Smooth muscle cell (in vitro differentiated cells): ENCODE data around the gene KLHDC4. TPM values are rescaled to one million over a fixed set of nuclear protein-coding genes. Genes with fewer than 3 reads are reported as not detected.

Experiments used
- DNase-seq: peaks from one replicate; lab custom pipeline; 2025; ENCODE audit not compliant: unreplicated experiment; lab: John Stamatoyannopoulos, UW
- H2AFZ ChIP-seq: fragments of 200-600 bp; sonication (generic); 2 replicates; pipeline ENCODE4 v1.6.0; 2016; ENCODE audit warnings: antibody characterized with exemption, low read depth, mild to moderate bottlenecking
- H3F3A ChIP-seq: fragments of 200-600 bp; sonication (generic); 2 replicates; pipeline ENCODE4 v1.6.0; 2017; ENCODE audit warnings: antibody characterized with exemption, low read depth
- H3K27ac ChIP-seq: fragments of 200-600 bp; sonication (generic); 2 replicates; pipeline ENCODE4 v1.5.1; 2016; ENCODE audit warnings: low read depth, mild to moderate bottlenecking
- H3K27me3 ChIP-seq: fragments of 200-600 bp; sonication (generic); 2 replicates; pipeline ENCODE4 v1.6.1; 2016; ENCODE audit warnings: low read depth, mild to moderate bottlenecking
- H3K36me3 ChIP-seq: fragments of 200-600 bp; sonication (generic); 2 replicates; pipeline ENCODE4 v1.5.1; 2016; ENCODE audit warnings: low read depth
- H3K4me1 ChIP-seq: fragments of 200-600 bp; sonication (generic); 2 replicates; pipeline ENCODE4 v1.5.1; 2016; ENCODE audit warnings: low read depth
- H3K4me2 ChIP-seq: fragments of 200-600 bp; sonication (generic); 2 replicates; pipeline ENCODE4 v1.6.0; 2016; ENCODE audit warnings: mild to moderate bottlenecking
- H3K4me3 ChIP-seq: fragments of 200-600 bp; sonication (generic); 2 replicates; pipeline ENCODE4 v1.5.1; 2016; ENCODE audit warnings: mild to moderate bottlenecking
- H3K79me2 ChIP-seq: fragments of 200-600 bp; sonication (generic); 2 replicates; pipeline ENCODE4 v1.6.0; 2016; ENCODE audit warnings: low read depth, mild to moderate bottlenecking
- H3K9ac ChIP-seq: fragments of 200-600 bp; sonication (generic); 2 replicates; pipeline ENCODE4 v1.6.0; 2016; ENCODE audit warnings: low read depth
- H3K9me3 ChIP-seq: fragments of 200-600 bp; sonication (generic); replicated peaks from 2 replicates; pipeline ENCODE4 v1.5.1; 2016; ENCODE audit warnings: low read depth
- H4K20me1 ChIP-seq: fragments of 200-600 bp; sonication (generic); 2 replicates; pipeline ENCODE4 v1.6.0; 2016; ENCODE audit warnings: low read depth
- CTCF ChIP-seq: fragments of 200-600 bp; sonication (generic); IDR thresholded peaks from 2 replicates; pipeline ENCODE4 v1.5.1; 2017; ENCODE audit warnings: borderline replicate concordance, mild to moderate bottlenecking, antibody characterized with exemption; ENCODE audit not compliant: insufficient read depth, poor library complexity, severe bottlenecking
- WGBS: methylation state at CpG from one replicate; pipeline ENCODE4 v1.1.7; 2016; ENCODE audit warnings: low lambda C conversion rate; 5-methylcytosine and 5-hydroxymethylcytosine counted together
- polyA plus RNA-seq: library from polyadenylated mRNA; unstranded; fragments of >200 nt; fragmentation: Nextera tagmentation; extraction: Ambion mirVana; gene quantifications from 2 replicates; pipeline ENCODE4 v1.2.1, GENCODE V29; 2016
- total RNA-seq: library from RNA; depleted of rRNA; stranded (reverse); fragments of >200 nt; gene quantifications from 2 replicates; pipeline ENCODE4 v1.2.3, GENCODE V29; 2014

The KLHDC4 gene
- total and polyA plus RNA-seq, 2 experiments from 2014 or later: 6.0 to 6.7 TPM

DNA sequence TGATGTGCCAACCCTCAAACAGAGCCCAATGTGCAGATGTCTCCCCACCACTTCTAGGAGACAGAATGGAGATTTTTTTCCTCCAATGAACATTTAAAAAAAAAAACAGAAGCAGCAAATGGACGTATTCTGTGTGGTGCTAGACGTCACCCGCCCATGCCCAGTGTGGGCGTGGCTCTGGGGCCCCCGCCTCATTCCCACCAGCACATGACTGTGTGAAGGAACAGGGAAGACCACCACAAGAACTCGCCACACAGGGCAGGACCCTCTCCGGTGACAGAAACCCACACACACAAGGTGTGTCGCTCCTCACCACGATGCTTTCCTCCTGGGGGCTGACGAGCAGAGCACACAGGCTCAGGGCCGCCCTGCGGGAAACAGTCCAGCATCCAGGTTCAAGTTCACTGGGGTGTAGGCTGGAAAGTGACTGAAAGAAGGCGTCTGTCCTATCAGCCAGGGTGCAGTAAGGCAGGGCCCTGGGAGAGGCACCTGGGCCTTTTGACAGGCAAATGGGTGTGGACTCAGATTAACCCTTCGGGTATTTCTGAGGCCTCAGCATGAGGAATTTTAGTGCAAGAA, 53.5 kb downstream of the KLHDC4 start:
- H3K4me3 ChIP-seq: no peak overlapping the region
- H3K4me1 ChIP-seq: no peaks in the 10 kb centered on the region
- TF ChIP-seq CTCF: no peak
- H3K9ac ChIP-seq: no peak overlapping the region
- no peak overlapping the region for H3K27ac ChIP-seq
- no peaks in the 10 kb centered on the region for H3K9me3 ChIP-seq
- no peaks in the 10 kb centered on the region for H4K20me1 ChIP-seq
- no peaks in the 10 kb centered on the region for H3K36me3 ChIP-seq
- no peak for DNase-seq
- no peaks in the 10 kb centered on the region for H3F3A ChIP-seq
- H3K79me2 ChIP-seq: no peaks in the 10 kb centered on the region
- 94% methylated on average over 14 of the region's 14 CpGs for WGBS
- no peak overlapping the region for H2AFZ ChIP-seq
- H3K27me3 ChIP-seq: no peaks in the 10 kb centered on the region
- no peak overlapping the region for H3K4me2 ChIP-seq

GRCh38 chr16:87710887-87711286, 54.9 kb downstream of the KLHDC4 start:
- Histone ChIP-seq H3K27ac (no peak overlapping the region), H3K4me2 (no peak overlapping the region), H3K79me2 (no peaks in the 10 kb centered on the region), H3K9ac (no peak overlapping the region), H2AFZ (no peak overlapping the region), H3K4me1 (no peaks in the 10 kb centered on the region), H3K9me3 (no peaks in the 10 kb centered on the region), H3K27me3 (no peaks in the 10 kb centered on the region), H4K20me1 (no peaks in the 10 kb centered on the region), H3K4me3 (no peak overlapping the region), H3F3A (no peaks in the 10 kb centered on the region), H3K36me3 (no peaks in the 10 kb centered on the region)
- no peak for DNase-seq
- no peak for TF ChIP-seq CTCF
- 95% methylated on average over 12 of the region's 12 CpGs for WGBS

DNA sequence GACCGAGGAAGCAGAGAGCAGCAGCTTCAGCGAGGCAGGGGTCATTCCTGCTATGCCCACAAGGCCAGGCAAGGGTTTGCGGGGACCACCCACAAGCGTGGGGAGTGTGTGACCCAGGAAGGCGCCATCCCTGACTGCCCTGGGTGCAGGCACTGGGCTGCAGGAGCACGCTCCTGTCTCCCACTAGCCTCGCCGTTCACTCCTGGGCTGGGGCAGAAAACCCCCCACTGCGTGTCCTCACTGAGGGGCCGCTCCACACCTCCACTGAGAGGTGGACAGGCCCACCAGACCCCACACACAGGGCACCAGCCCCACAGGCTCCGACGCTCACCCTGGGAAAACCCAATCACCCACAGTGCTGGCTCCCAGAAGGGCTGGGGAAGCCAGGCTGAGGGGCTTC, 56.1 kb downstream of the KLHDC4 start:
- H3F3A ChIP-seq: no peaks in the 10 kb centered on the region
- WGBS: 97% methylated on average over 12 of the region's 12 CpGs
- no peak overlapping the region for H3K4me3 ChIP-seq
- H3K9ac ChIP-seq: no peak overlapping the region
- no peak for DNase-seq
- no peak overlapping the region for H2AFZ ChIP-seq
- no peak for TF ChIP-seq CTCF
- no peaks in the 10 kb centered on the region for H3K9me3 ChIP-seq
- H3K27ac ChIP-seq: no peak overlapping the region
- H3K79me2 ChIP-seq: no peaks in the 10 kb centered on the region
- H4K20me1 ChIP-seq: peaks cover 4% of the 10 kb centered on the region
- no peaks in the 10 kb centered on the region for H3K36me3 ChIP-seq
- H3K4me2 ChIP-seq: no peak overlapping the region
- no peaks in the 10 kb centered on the region for H3K27me3 ChIP-seq
- peaks cover 3% of the 10 kb centered on the region for H3K4me1 ChIP-seq
